Left colon (tissue), 2 donors: Measurements from ENCODE around the gene TMC4. TPM values are rescaled to one million over a fixed set of nuclear protein-coding genes. Genes with fewer than 3 reads are reported as not detected.
"Not testable (repeated sequence)": the region's sequence is repeated elsewhere in the genome, so short reads cannot be mapped to it uniquely, and the experiment has no call there.

Source experiments
- ATAC-seq: fragments of 200-7000 bp; cut with Tn5 transposase; one replicate; pipeline ENCODE4 v1.9.1; 2020; ENCODE audit warnings: mild to moderate bottlenecking, moderate library complexity
- DNase-seq, 2 donors: peaks; one replicate each; pipeline ENCODE4 v3.0.0-alpha.2; 2020
- intact Hi-C, 2 donors: fragments of 100-400 bp; cut with DNase I in 1 of 2; cut with micrococcal nuclease in 1 of 2; formaldehyde crosslinking; loops; one replicate each; pipeline versions ENCODE4 v1.11.2 to v1.14.0; 2022; cut with DNase I, micrococcal nuclease
- total RNA-seq, 2 donors: library from RNA; stranded (reverse); fragmentation: NEBNext Ultra II Directional; extraction: Animal tissue kit (Norgen Biotek cat#: 25700); gene quantifications; one replicate each; pipeline ENCODE4 v1.2.1, GENCODE V29; 2021
- donor health status: DM: no; HTN: no; CAD: no.
- donor health status: DM: yes; HTN: yes; CAD: no.

TMC4 gene
- total RNA-seq, 2 donors from 2014 or later = 209 to 217 TPM

GRCh38 chr19:54206030-54206830 lies 33.3 kb upstream of the TMC4 start:
- DNase-seq = peak in 1 of 2 donors; percentile 29
- intact Hi-C loops = no loop called here
- ATAC-seq = no peak

DNA sequence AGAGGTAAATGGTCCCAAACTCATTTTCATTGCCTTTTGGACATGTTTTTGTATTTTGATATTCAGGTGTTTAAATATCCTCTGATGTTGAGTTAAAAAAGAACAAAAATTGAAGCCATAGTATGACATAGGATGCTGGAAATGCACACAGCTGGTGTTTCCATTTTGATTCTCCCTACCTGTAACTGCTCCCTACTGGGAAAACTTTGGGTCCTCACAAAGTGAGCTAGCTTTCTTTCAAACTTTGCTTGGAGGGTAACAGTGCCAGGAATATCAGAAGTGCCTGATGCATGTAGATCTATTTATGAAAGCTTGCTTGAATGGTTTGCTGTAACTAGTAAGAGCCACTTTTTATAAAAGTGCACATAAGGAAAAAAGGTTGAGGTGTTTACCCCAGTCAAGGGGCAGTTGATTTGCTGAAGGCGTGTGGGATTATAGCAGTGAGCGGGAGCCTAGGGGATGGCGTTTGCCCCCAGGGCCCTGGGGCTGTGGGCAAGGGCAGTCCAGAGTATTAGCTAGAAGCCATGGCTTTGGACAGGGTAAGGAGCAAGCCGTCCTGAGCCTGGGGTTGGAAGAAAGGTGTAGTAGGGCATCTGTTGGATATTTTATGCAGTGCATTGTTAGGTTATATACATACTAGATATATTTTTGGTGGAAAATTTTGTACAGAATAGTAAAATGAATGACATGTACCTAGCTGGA lies 32.0 kb upstream of the TMC4 start:
- ATAC-seq (no peak), DNase-seq (no peak)
- intact Hi-C loops = no loop called here

- intact Hi-C loops = no loop called here
- ATAC-seq (peak; percentile 20), DNase-seq (peak in 1 of 2 donors; percentile 28)
These were observed 30.2 kb upstream of the TMC4 start for GRCh38 chr19:54203151-54203611.

DNA sequence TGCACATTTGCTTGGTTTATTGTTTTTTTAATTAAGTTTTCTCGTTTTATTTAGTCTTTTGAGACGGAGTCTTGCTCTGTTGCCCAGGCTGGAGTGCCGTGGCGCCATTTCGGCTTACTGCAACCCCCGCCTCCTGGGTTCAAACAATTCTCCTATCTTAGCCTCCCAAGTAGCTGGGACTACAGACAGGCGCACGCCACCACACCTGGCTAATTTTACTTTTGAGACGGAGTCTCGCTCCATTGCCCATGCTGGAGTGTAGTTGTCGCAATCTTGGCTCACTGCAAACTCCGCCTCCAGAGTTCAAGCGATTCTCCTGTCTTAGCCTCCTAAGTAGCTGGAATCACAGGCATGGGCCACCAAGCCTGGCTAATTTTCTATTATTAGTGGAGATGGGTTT lies 29.0 kb upstream of the TMC4 start:
- ATAC-seq = no peak
- DNase-seq = no peak
- intact Hi-C loops = no loop called here

- no peak for DNase-seq
- ATAC-seq = no peak
- intact Hi-C loops = no loop called here
These were observed 28.3 kb upstream of the TMC4 start for GRCh38 chr19:54201172-54201701.

DNA sequence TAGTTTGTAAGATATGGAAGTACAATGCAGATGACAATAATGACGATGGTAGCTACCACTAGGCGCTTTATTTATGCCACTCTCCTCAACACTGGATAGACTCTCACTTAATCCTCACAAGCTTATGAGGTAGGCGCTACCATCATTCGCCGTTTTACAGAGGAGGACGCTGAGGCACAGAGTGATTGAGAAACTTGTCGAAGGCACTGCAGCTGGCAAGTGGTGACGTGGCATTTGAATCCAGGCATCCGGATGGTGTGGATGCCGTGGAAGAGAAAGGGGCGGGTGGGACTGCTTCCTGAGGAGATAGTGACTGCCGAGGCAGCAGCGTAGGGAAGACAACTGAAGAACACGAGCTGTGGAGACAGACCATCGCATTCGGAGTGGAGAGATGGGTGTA lies 26.4 kb upstream of the TMC4 start:
- intact Hi-C loops = no loop called here
- ATAC-seq (no peak), DNase-seq (no peak)

- ATAC-seq (no peak), DNase-seq (no peak)
- intact Hi-C loops = no loop called here
These were observed 24.2 kb upstream of the TMC4 start for GRCh38 chr19:54197121-54197520.

GRCh38 chr19:54196536-54196935 lies 23.6 kb upstream of the TMC4 start:
- intact Hi-C loops = no loop called here
- no peak for ATAC-seq
- no peak for DNase-seq

GRCh38 chr19:54194463-54194862 lies 21.5 kb upstream of the TMC4 start:
- intact Hi-C loops, DNase-seq, ATAC-seq: not testable (repeated sequence)

DNA sequence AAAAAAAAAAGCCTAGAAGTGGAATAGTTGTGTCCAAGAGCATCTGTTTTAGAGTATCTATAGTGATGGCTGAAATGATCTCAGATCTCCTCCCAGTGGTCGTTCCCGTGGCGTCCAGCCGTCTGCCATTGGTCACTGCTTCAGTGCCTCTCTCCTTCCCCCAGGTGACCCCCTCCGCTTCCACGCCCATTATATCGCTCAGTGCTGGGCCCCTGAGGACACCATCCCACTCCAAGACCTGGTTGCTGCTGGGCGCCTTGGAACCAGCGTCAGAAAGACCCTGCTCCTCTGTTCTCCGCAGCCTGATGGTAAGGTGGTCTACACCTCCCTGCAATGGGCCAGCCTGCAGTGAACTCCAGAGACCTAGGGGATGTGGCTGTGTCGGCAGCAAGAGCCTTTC lies 20.1 kb upstream of the TMC4 start:
- intact Hi-C loops = no loop called here

GRCh38 chr19:54191811-54192453 lies 19.0 kb upstream of the TMC4 start:
- DNase-seq = peak; percentile 34 to 46
- intact Hi-C loops = no loop called here
- no peak for ATAC-seq

More for the DNA sequence above, 20.1 kb upstream of the TMC4 start:
- no peak for DNase-seq
- no peak for ATAC-seq

GRCh38 chr19:54191011-54191810 lies 18.3 kb upstream of the TMC4 start, which contains the start of gene TSEN34:
TSS of gene TSEN34 (plus strand) at chr19:54191308. CDS start at chr19:54191365, 57 bp downstream.
- ATAC-seq (peak; percentile 42), DNase-seq (peak; percentile 58 to 89)
- intact Hi-C loops = no loop called here

DNA sequence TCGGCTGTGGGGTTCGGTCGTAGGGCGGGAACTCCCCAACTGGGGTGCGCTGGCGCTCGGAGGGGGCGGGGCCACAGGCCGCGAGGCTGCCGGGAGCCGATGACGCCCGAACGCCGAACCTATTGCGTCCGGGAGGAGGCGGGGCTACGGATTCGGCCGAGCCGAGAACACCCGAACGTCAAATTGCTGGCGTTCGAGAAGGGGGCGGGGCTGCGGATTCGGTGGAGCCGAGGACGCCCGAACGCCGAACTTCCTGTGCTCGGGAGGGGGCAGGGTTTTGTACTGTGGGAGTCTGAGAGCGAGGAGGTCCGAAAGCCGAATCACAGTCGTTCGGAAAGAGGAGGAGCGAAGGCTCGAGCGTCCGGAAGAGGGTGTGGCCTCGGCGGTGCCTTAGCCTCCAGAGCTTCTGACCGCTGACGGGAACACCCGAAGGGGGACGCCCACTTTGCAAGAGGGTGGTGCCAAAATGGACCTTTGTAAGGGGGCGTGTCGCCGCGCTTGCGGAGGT lies 17.6 kb upstream of the TMC4 start:
- ATAC-seq (peak; percentile 58), DNase-seq (peak; percentile 99 to 100)
- intact Hi-C loops = no loop called here

- peak; percentile 100 for DNase-seq
- intact Hi-C loops = no loop called here
- ATAC-seq = peak; percentile 60
These were observed 17.0 kb upstream of the TMC4 start for GRCh38 chr19:54189735-54190502.

DNA sequence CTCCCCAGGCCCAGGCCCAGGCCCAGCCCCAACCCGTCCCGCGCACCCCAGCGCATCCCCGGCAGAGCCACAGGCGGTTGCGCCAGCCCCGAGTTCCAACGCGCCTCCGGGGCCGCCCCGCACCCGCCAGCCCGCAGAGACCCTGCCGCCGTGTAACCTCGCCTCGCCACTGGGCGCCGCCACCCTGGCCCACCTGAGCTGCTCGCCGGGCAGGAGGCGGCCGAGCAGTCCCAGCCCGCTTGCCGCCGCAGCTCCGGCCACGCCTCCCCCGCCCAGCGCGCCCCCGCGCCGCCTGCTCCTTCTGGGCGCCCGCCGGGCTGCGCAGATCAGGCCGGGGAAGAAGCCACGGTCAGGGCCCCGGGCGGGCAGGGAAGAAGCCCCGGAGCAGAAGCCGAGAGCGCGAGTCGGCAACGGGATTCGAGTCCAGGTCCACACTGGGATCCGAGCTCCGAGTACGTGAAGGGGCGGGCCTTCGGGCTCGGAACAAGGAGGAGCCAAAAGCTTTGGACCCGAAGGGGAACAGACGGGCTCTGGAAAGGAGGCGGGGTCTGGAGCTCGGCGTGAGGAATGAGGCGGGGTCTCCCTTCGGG lies 16.3 kb upstream of the TMC4 start, which contains the start of gene MBOAT7:
Gene MBOAT7, minus strand, starts transcription at position 436 of the 590 bp plus-strand sequence. CDS start 1,072 bp downstream, outside the sequence.
- intact Hi-C loops = no loop called here
- DNase-seq (no peak), ATAC-seq (peak; percentile 49)

GRCh38 chr19:54188215-54188871 lies 15.4 kb upstream of the TMC4 start:
- intact Hi-C loops = no loop called here
- DNase-seq = peak; percentile 57 to 63
- no peak for ATAC-seq
